H1 (cell line): ENCODE measurements around the gene GRAMD4. TPM values are rescaled to one million over a fixed set of nuclear protein-coding genes. Genes with fewer than 3 reads are reported as not detected.

Experiments
- CTCF ChIA-PET: fragments of 300-600 bp; sonication (Branson Sonifier 250); formaldehyde crosslinking; loops from one replicate; lab custom pipeline; 2021; ENCODE audit not compliant: partially characterized antibody; lab: Charles Lee
- POLR2A ChIA-PET: fragments of 300-600 bp; sonication (Branson Sonifier 250); formaldehyde crosslinking; loops from one replicate; lab custom pipeline; 2021; ENCODE audit warnings: inconsistent platforms; ENCODE audit not compliant: partially characterized antibody; lab: Charles Lee
- DNase-seq, 2 experiments: peaks; one replicate each; pipeline versions ENCODE4 v3.0.0 to v3.0.0-alpha.2; 2010 to 2022; ENCODE audit warnings: low spot score in 2 of 2, low read depth in 1 of 2, mixed read lengths in 1 of 2
- FAIRE-seq: peaks from 2 replicates; lab custom pipeline; 2011; peaks lifted over from hg19 to GRCh38; lab: Jason Lieb, UNC
- H2AFZ ChIP-seq: 2 replicates; pipeline ENCODE4 v1.8.1; 2012; ENCODE audit warnings: low read length, inconsistent platforms
- H2AK5ac ChIP-seq: 2 replicates; pipeline ENCODE4 v1.6.1; 2013; ENCODE audit warnings: low read depth, low read length
- H2BK120ac ChIP-seq: replicated peaks from 2 replicates; pipeline ENCODE3; 2013; ENCODE audit warnings: low read depth, low read length, inconsistent platforms
- H2BK12ac ChIP-seq: 2 replicates; pipeline ENCODE4 v1.6.1; 2013; ENCODE audit warnings: low read depth, low read length
- H2BK15ac ChIP-seq: 2 replicates; pipeline ENCODE4 v1.6.1; 2013; ENCODE audit warnings: low read length
- H2BK20ac ChIP-seq: 2 replicates; pipeline ENCODE4 v1.6.1; 2013; ENCODE audit warnings: low read length
- H2BK5ac ChIP-seq: 2 replicates; pipeline ENCODE4 v1.6.1; 2013; ENCODE audit warnings: low read depth, low read length
- H3K14ac ChIP-seq: 2 replicates; pipeline ENCODE4 v1.6.1; 2013; ENCODE audit warnings: inconsistent platforms; ENCODE audit not compliant: insufficient read length
- H3K18ac ChIP-seq: 2 replicates; pipeline ENCODE4 v1.6.1; 2013; ENCODE audit warnings: low read length; ENCODE audit errors: extremely low read depth
- H3K23ac ChIP-seq: 2 replicates; pipeline ENCODE4 v1.6.1; 2013; ENCODE audit warnings: inconsistent platforms; ENCODE audit not compliant: insufficient read length
- H3K23me2 ChIP-seq: 2 replicates; pipeline ENCODE4 v1.6.1; 2013; ENCODE audit warnings: low read depth, low read length
- H3K27ac ChIP-seq: 2 replicates; pipeline ENCODE4 v1.6.1; 2011; ENCODE audit warnings: low read depth, low read length, inconsistent platforms
- H3K27me3 ChIP-seq, 4 experiments: replicated peaks in 1 of 4; 1 replicate in 1 of 4; 2 replicates in 3 of 4; pipeline versions ENCODE4 v1.6.1 to v1.8.1; 2011 to 2013; ENCODE audit warnings: low read length in 3 of 4, mild to moderate bottlenecking in 3 of 4, inconsistent platforms in 2 of 4, mixed read lengths in 2 of 4, moderate library complexity in 1 of 4; ENCODE audit not compliant: control insufficient read depth in 3 of 4, insufficient read depth in 3 of 4; ENCODE audit errors: extremely low read depth in 1 of 4
- H3K36me3 ChIP-seq, 4 experiments: 2 replicates each; pipeline versions ENCODE4 v1.6.1 to v1.8.1; 2011 to 2013; ENCODE audit warnings: mild to moderate bottlenecking in 4 of 4, low read length in 3 of 4, moderate library complexity in 2 of 4, control low read depth in 1 of 4, inconsistent platforms in 1 of 4; ENCODE audit not compliant: insufficient read depth in 4 of 4, control insufficient read depth in 2 of 4
- H3K4ac ChIP-seq: replicated peaks from 2 replicates; pipeline ENCODE3; 2013; ENCODE audit warnings: low read length, low read depth, mixed read lengths, inconsistent platforms; ENCODE audit not compliant: insufficient read length
- H3K4me1 ChIP-seq, 4 experiments: replicated peaks in 1 of 4; 1 replicate in 1 of 4; 2 replicates in 3 of 4; pipeline versions ENCODE4 v1.6.1 to v1.8.1; 2011 to 2013; ENCODE audit warnings: low read length in 3 of 4, inconsistent platforms in 2 of 4, mixed read lengths in 1 of 4; ENCODE audit not compliant: insufficient read depth in 4 of 4, control insufficient read depth in 3 of 4
- H3K4me2 ChIP-seq, 2 experiments: 2 replicates each; pipeline versions ENCODE4 v1.6.1 to v1.8.1; 2011 to 2013; ENCODE audit warnings: low read depth in 2 of 2, low read length in 2 of 2, control low read depth in 1 of 2, inconsistent platforms in 1 of 2, mild to moderate bottlenecking in 1 of 2; ENCODE audit not compliant: insufficient read depth in 1 of 2
- H3K4me3 ChIP-seq, 4 experiments: fragments of 200-600, 300-600 bp in 1 of 4; sonication (generic), shearing (Covaris generic), sonication (Bioruptor Twin) in 1 of 4; 2 replicates each; pipeline versions ENCODE4 v1.5.1 to v1.8.1; 2011 to 2016; ENCODE audit warnings: low read length in 4 of 4, low read depth in 3 of 4, control low read depth in 2 of 4, inconsistent platforms in 2 of 4, mild to moderate bottlenecking in 2 of 4, mixed read lengths in 1 of 4, moderate library complexity in 1 of 4; ENCODE audit not compliant: insufficient read depth in 2 of 4; ENCODE audit errors: extremely low read depth in 1 of 4
- H3K56ac ChIP-seq: replicated peaks from 2 replicates; pipeline ENCODE3; 2013; ENCODE audit warnings: low read depth, mild to moderate bottlenecking, mixed read lengths, low read length, inconsistent platforms; ENCODE audit not compliant: insufficient read length
- H3K79me1 ChIP-seq: 2 replicates; pipeline ENCODE4 v1.6.1; 2013; ENCODE audit warnings: low read depth, low read length, control low read depth
- H3K79me2 ChIP-seq, 2 experiments: 2 replicates each; pipeline versions ENCODE4 v1.6.1 to v1.8.1; 2012 to 2013; ENCODE audit warnings: low read length in 2 of 2, mild to moderate bottlenecking in 2 of 2, inconsistent platforms in 1 of 2; ENCODE audit not compliant: insufficient read depth in 2 of 2, control insufficient read depth in 1 of 2
- H3K9ac ChIP-seq, 4 experiments: replicated peaks in 1 of 4; 1 replicate in 1 of 4; 2 replicates in 3 of 4; pipeline versions ENCODE4 v1.6.1 to v1.8.1; 2011 to 2013; ENCODE audit warnings: low read depth in 3 of 4, low read length in 3 of 4, control low read depth in 2 of 4, mild to moderate bottlenecking in 2 of 4, moderate library complexity in 2 of 4, inconsistent platforms in 1 of 4; ENCODE audit errors: extremely low read depth in 1 of 4
- H3K9me3 ChIP-seq, 2 experiments: 2 replicates each; pipeline versions ENCODE4 v1.6.1 to v1.8.1; 2012 to 2013; ENCODE audit warnings: mild to moderate bottlenecking in 2 of 2, moderate library complexity in 2 of 2, control low read depth in 1 of 2, inconsistent platforms in 1 of 2, low read depth in 1 of 2, low read length in 1 of 2, mixed read lengths in 1 of 2; ENCODE audit not compliant: insufficient read depth in 2 of 2
- H4K20me1 ChIP-seq, 2 experiments: replicated peaks in 1 of 2; 2 replicates each; pipeline versions ENCODE3 to v1.8.1; 2011 to 2013; ENCODE audit warnings: inconsistent platforms in 2 of 2, low read length in 2 of 2, mild to moderate bottlenecking in 1 of 2; ENCODE audit not compliant: insufficient read depth in 2 of 2, control insufficient read depth in 1 of 2
- H4K5ac ChIP-seq: 2 replicates; pipeline ENCODE4 v1.6.1; 2013; ENCODE audit warnings: low read length, low read depth, mixed read lengths, inconsistent platforms; ENCODE audit not compliant: insufficient read length
- H4K8ac ChIP-seq: 2 replicates; pipeline ENCODE4 v1.8.0; 2013; ENCODE audit warnings: mild to moderate bottlenecking, moderate library complexity, low read length, inconsistent platforms; ENCODE audit not compliant: insufficient read depth; ENCODE audit errors: extremely low read depth
- H4K91ac ChIP-seq: replicated peaks from 2 replicates; pipeline ENCODE3; 2013; ENCODE audit warnings: low read length, mixed read lengths, inconsistent platforms; ENCODE audit not compliant: insufficient read length
- CHD1 ChIP-seq: IDR thresholded peaks from 2 replicates; pipeline ENCODE4 v1.6.1; 2012; ENCODE audit warnings: low read depth, low read length, improper control_type of control experiment
- CTCF ChIP-seq, 3 experiments: IDR thresholded peaks; 1 replicate in 2 of 3; 2 replicates in 1 of 3; pipeline versions ENCODE4 v1.5.1 to v1.6.1; 2011; ENCODE audit warnings: low read length in 3 of 3, mild to moderate bottlenecking in 3 of 3, inconsistent platforms in 2 of 3, low read depth in 1 of 3, moderate library complexity in 1 of 3; ENCODE audit not compliant: insufficient read depth in 1 of 3; ENCODE audit errors: control extremely low read depth in 1 of 3
- GTF2F1 ChIP-seq: IDR thresholded peaks from 2 replicates; pipeline ENCODE4 v1.6.1; 2012; ENCODE audit warnings: low read depth, low read length, improper control_type of control experiment, borderline replicate concordance
- NANOG ChIP-seq: IDR thresholded peaks from 2 replicates; pipeline ENCODE4 v1.6.1; 2011; ENCODE audit warnings: low read length, low read depth, mild to moderate bottlenecking, inconsistent platforms; ENCODE audit not compliant: insufficient read depth, poor library complexity, severe bottlenecking
- RFX5 ChIP-seq: IDR thresholded peaks from 2 replicates; pipeline ENCODE4 v1.6.1; 2011; ENCODE audit warnings: low read depth, low read length, improper control_type of control experiment, borderline replicate concordance
- RNF2 ChIP-seq: fragments of 200-900, 300-1000 bp; sonication (generic); IDR thresholded peaks from 2 replicates; pipeline ENCODE4 v1.7.1; 2016; ENCODE audit warnings: borderline replicate concordance, low read depth, mild to moderate bottlenecking, antibody characterized with exemption, low read length; ENCODE audit not compliant: poor library complexity, severe bottlenecking; ENCODE audit errors: missing control alignments
- RXRA ChIP-seq: IDR thresholded peaks from 2 replicates; pipeline ENCODE4 v1.6.1; 2011; ENCODE audit warnings: low read depth, mild to moderate bottlenecking, low read length, moderate library complexity; ENCODE audit not compliant: insufficient read depth
- SIRT6 ChIP-seq: IDR thresholded peaks from one replicate; pipeline ENCODE4 v1.7.1; 2012; ENCODE audit warnings: low read length, inconsistent platforms
- SP1 ChIP-seq: IDR thresholded peaks from 2 replicates; pipeline ENCODE4 v1.6.1; 2011; ENCODE audit warnings: low read depth, low read length
- TAF7 ChIP-seq: optimal IDR thresholded peaks from 2 replicates; pipeline ENCODE3; 2011; ENCODE audit warnings: low read depth, mild to moderate bottlenecking, inconsistent platforms, low read length, moderate library complexity, borderline replicate concordance
- YY1 ChIP-seq: IDR thresholded peaks from 2 replicates; pipeline ENCODE4 v1.6.1; 2011; ENCODE audit warnings: low read depth, mild to moderate bottlenecking, low read length
- WGBS, 2 experiments: shearing (Covaris generic) in 1 of 2; methylation state at CpG; one replicate each; pipeline versions ENCODE4 v1.1.6 to v1.1.7; 2013 to 2015; ENCODE audit warnings: low lambda C conversion rate in 2 of 2, mixed read lengths in 2 of 2, inconsistent platforms in 1 of 2, low coverage in 1 of 2, missing lambda C conversion rate in 1 of 2; ENCODE audit not compliant: insufficient replicate concordance in 2 of 2, insufficient coverage in 1 of 2, insufficient read length in 1 of 2; ENCODE audit errors: extremely low coverage in 1 of 2, missing lambda C conversion rate in 1 of 2; 5-methylcytosine and 5-hydroxymethylcytosine counted together
- polyA plus RNA-seq, 7 experiments: library from polyadenylated mRNA; depleted of rRNA in 3 of 7; stranded (reverse) in 5 of 7; unstranded in 2 of 7; fragments of >200 nt in 5 of 7; fragments of 200-250 nt in 2 of 7; gene quantifications; 1 replicate in 5 of 7; 2 replicates in 1 of 7; 4 replicates in 1 of 7; pipeline versions ENCODE4 v1.2.1 to v1.2.3, GENCODE V29; 2011 to 2013; ENCODE audit warnings: missing spikeins in 2 of 7, mixed read lengths in 2 of 7
- total RNA-seq: library from RNA; stranded (reverse); fragmentation: NEBNext Ultra II Directional; extraction: Animal tissue kit (Norgen Biotek cat#: 25700); gene quantifications from 2 replicates; pipeline ENCODE4 v1.2.1, GENCODE V29; 2021

GRAMD4 gene
- total and polyA plus RNA-seq, 2 of the 8 experiments (the other 6 are each of a cell fraction or from before 2014, with no cell fraction given) = 7.9 to 25.6 TPM

GRCh38 chr22:46665751-46666280, 45.6 kb downstream of the GRAMD4 start:
- no peak overlapping the region for H3K9ac ChIP-seq
- H2AFZ ChIP-seq = no peak overlapping the region
- H2BK12ac ChIP-seq = no peak overlapping the region
- no peak overlapping the region for H2BK120ac ChIP-seq
- no peaks in the 10 kb centered on the region for H3K9me3 ChIP-seq
- POLR2A ChIA-PET = interaction anchor here (1.6 kb wide), 1 partner anchor 16 kb away, joined by 4 read pairs; no protein-coding TSS in a partner anchor
- H3K4me2 ChIP-seq = no peak overlapping the region
- H2BK5ac ChIP-seq = no peak overlapping the region
- no peaks in the 10 kb centered on the region for H3K79me1 ChIP-seq
- no peak overlapping the region for H2AK5ac ChIP-seq
- no peak overlapping the region for H3K4ac ChIP-seq
- peaks cover 0 to 4% of the 10 kb centered on the region in 2 experiments for H4K20me1 ChIP-seq
- no peak overlapping the region for H3K23ac ChIP-seq
- FAIRE-seq = no peak
- no peak overlapping the region for H3K14ac ChIP-seq
- 90% methylated on average over 18 of the region's 18 CpGs; no CpG with 5 or more reads in 1 of the 2 experiments for WGBS, 2 experiments
- no peak overlapping the region for H4K8ac ChIP-seq
- CTCF ChIA-PET = interaction anchor here (0.9 to 1.4 kb wide), 2 partner anchors 15 to 57 kb away, joined by 3 to 5 read pairs; no protein-coding TSS in a partner anchor
- no peak overlapping the region for H3K4me3 ChIP-seq
- no peak overlapping the region for H4K91ac ChIP-seq
- no peak overlapping the region for H3K18ac ChIP-seq
- no peaks in the 10 kb centered on the region for H3K36me3 ChIP-seq
- H2BK15ac ChIP-seq = no peak overlapping the region
- no peak for DNase-seq
- no peaks in the 10 kb centered on the region for H3K27me3 ChIP-seq
- no peak overlapping the region for H3K27ac ChIP-seq
- H4K5ac ChIP-seq = no peak overlapping the region
- no peak overlapping the region for H3K56ac ChIP-seq
- no peaks in the 10 kb centered on the region for H3K79me2 ChIP-seq
- no peaks in the 10 kb centered on the region for H3K23me2 ChIP-seq
- no peaks in the 10 kb centered on the region; a peak in 1 of 7 replicates for H3K4me1 ChIP-seq
- H2BK20ac ChIP-seq = no peak overlapping the region
- TF ChIP-seq NANOG (no peak), SIRT6 (no peak), RFX5 (no peak), SP1 (no peak), CHD1 (no peak), GTF2F1 (no peak), CTCF (IDR thresholded peaks at IDR 0.05; ENCODE audit: control extremely low read depth in 1 of 3, insufficient read depth in 1 of 3, low read depth in 1 of 3, low read length in 3 of 3) (no peak), TAF7 (no peak), RNF2 (no peak), YY1 (no peak), RXRA (no peak)
